Stimulated activated effector memory CD8-positive, alpha-beta T cell treated with anti-CD3 and anti-CD28 coated beads, Interleukin-12 subunit alpha, Interleukin-12 subunit beta, amount 100 ng/mL, for 72 hours (primary cell): ENCODE measurements around the gene FRMD8.

Source experiments
- ATAC-seq: fragments of 150-1000 bp; cut with Tn5 transposase; 2 replicates; pipeline ENCODE4 v1.10.0; 2021
- DNase-seq, 2 donors: peaks; one replicate each; pipeline ENCODE4 v3.0.0; 2021 to 2022; ENCODE audit warnings: low spot score in 2 of 2
- H3K27ac Mint-ChIP-seq: one replicate; pipeline ENCODE4 v1.8.0; 2022; ENCODE audit warnings: mild to moderate bottlenecking, mixed read lengths
- H3K36me3 Mint-ChIP-seq: one replicate; pipeline ENCODE4 v1.8.0; 2022; ENCODE audit warnings: mild to moderate bottlenecking, mixed read lengths
- H3K4me1 Mint-ChIP-seq: one replicate; pipeline ENCODE4 v1.8.0; 2022; ENCODE audit warnings: mixed read lengths
- H3K4me3 Mint-ChIP-seq: one replicate; pipeline ENCODE4 v1.8.0; 2022; ENCODE audit warnings: mild to moderate bottlenecking, mixed read lengths
- H3K9me3 Mint-ChIP-seq: one replicate; pipeline ENCODE4 v1.8.0; 2022; ENCODE audit warnings: mixed read lengths

The FRMD8 gene

GRCh38 chr11:65420979-65421793 lies 34.7 kb downstream of the FRMD8 start:
- ATAC-seq (peak; percentile 57), DNase-seq (peak; percentile 76 to 95)
- Mint-ChIP-seq H3K4me1 (peaks cover 74% of the 10 kb centered on the region), H3K27ac (peak overlapping the region; percentile 100), H3K9me3 (no peaks in the 10 kb centered on the region), H3K4me3 (peak overlapping the region; percentile 96), H3K36me3 (peaks cover 94% of the 10 kb centered on the region)

DNA sequence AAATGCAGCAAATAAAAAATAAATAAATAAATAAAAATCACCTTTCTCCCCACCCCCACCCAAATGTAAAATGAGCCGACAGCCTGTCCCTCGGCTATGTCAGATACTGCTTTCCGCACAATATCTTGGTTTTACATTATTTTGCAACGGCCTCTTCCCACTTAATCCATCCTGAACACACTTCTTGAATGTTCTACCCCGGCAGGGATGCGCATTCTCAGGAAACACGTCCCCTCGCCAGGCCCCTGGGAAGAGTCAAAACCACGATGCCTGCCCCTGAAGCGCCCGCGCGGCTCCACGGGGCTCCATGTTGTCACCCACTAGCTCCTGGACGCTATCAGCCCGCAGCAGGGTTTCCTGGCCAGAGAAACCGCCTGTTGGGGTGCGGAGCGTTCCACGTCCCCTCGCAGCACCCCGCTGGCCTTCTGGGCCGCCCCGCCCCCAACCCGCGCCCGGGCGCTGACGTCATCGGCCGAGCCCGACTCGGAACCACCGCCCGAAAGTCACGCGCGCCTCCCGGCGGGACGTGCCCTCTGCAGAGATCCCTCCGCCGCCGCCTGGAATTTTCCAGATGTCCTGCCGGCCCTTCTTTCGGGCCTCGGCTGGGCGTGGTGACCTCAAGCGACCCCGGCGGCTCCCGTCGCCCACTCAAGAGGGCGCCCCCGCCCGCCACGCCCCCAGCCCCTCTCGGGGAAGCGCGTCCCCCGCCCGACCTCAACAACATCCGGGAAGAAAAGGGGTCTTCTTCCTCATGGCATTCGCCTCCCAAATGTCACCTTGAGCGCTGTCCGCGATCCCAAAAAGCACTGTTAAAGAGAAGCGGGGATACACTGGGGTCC lies 35.6 kb downstream of the FRMD8 start:
- peak overlapping the region; percentile 96 for H3K4me3 Mint-ChIP-seq
- peaks cover 76% of the 10 kb centered on the region for H3K4me1 Mint-ChIP-seq
- peak overlapping the region; percentile 100 for H3K27ac Mint-ChIP-seq
- DNase-seq (peak; percentile 97 to 99), ATAC-seq (peak; percentile 9)
- H3K36me3 Mint-ChIP-seq: peaks cover 100% of the 10 kb centered on the region
- H3K9me3 Mint-ChIP-seq: no peaks in the 10 kb centered on the region

GRCh38 chr11:65422633-65423515 lies 36.4 kb downstream of the FRMD8 start, which contains the start of gene NEAT1:
Gene NEAT1 (plus strand): TSS chr11:65422798.
- Mint-ChIP-seq H3K27ac (peak within 1 kb of the TSS; percentile 100), H3K4me1 (peaks cover 76% of the 10 kb centered on the region), H3K36me3 (peaks cover 100% of the 10 kb centered on the region), H3K4me3 (peak within 1 kb of the TSS; percentile 96), H3K9me3 (no peaks in the 10 kb centered on the region)
- DNase-seq (peak; percentile 99 to 100), ATAC-seq (peak; percentile 22)

DNA sequence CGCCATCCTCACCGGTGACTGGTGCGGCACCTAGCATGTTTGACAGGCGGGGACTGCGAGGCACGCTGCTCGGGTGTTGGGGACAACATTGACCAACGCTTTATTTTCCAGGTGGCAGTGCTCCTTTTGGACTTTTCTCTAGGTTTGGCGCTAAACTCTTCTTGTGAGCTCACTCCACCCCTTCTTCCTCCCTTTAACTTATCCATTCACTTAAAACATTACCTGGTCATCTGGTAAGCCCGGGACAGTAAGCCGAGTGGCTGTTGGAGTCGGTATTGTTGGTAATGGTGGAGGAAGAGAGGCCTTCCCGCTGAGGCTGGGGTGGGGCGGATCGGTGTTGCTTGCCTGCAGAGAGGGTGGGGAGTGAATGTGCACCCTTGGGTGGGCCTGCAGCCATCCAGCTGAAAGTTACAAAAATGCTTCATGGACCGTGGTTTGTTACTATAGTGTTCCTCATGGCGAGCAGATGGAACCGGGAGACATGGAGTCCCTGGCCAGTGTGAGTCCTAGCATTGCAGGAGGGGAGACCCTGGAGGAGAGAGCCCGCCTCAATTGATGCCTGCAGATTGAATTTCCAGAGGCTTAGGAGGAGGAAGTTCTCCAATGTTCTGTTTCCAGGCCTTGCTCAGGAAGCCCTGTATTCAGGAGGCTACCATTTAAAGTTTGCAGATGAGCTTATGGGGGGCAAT lies 37.2 kb downstream of the FRMD8 start:
- Mint-ChIP-seq H3K9me3 (no peaks in the 10 kb centered on the region), H3K4me1 (peaks cover 75% of the 10 kb centered on the region), H3K27ac (peak overlapping the region; percentile 100), H3K36me3 (peaks cover 100% of the 10 kb centered on the region), H3K4me3 (peak overlapping the region; percentile 96)
- no peak for ATAC-seq
- DNase-seq: peak in 1 of 2 donors; percentile 79

- peak; percentile 61 to 90 for DNase-seq
- peak overlapping the region; percentile 100 for H3K27ac Mint-ChIP-seq
- H3K36me3 Mint-ChIP-seq: peaks cover 100% of the 10 kb centered on the region
- no peaks in the 10 kb centered on the region for H3K9me3 Mint-ChIP-seq
- ATAC-seq: peak; percentile 5
- H3K4me1 Mint-ChIP-seq: peaks cover 74% of the 10 kb centered on the region
- peak overlapping the region; percentile 96 for H3K4me3 Mint-ChIP-seq
Measured at GRCh38 chr11:65424205-65425104, 38.0 kb downstream of the FRMD8 start.

- H3K9me3 Mint-ChIP-seq: no peaks in the 10 kb centered on the region
- H3K4me1 Mint-ChIP-seq: peaks cover 76% of the 10 kb centered on the region
Measured at GRCh38 chr11:65425105-65425970, 38.9 kb downstream of the FRMD8 start.

GRCh38 chr11:65425971-65426838 lies 39.8 kb downstream of the FRMD8 start:
- Mint-ChIP-seq H3K9me3 (no peaks in the 10 kb centered on the region), H3K27ac (peak overlapping the region; percentile 100), H3K36me3 (peaks cover 100% of the 10 kb centered on the region), H3K4me3 (peak overlapping the region; percentile 96), H3K4me1 (peaks cover 84% of the 10 kb centered on the region)
- peak; percentile 56 for ATAC-seq
- no peak for DNase-seq

More at GRCh38 chr11:65425105-65425970, 38.9 kb downstream of the FRMD8 start:
- peak overlapping the region; percentile 100 for H3K27ac Mint-ChIP-seq
- ATAC-seq (peak; percentile 53), DNase-seq (peak; percentile 67 to 91)
- H3K4me3 Mint-ChIP-seq: peak overlapping the region; percentile 96
- peaks cover 100% of the 10 kb centered on the region for H3K36me3 Mint-ChIP-seq

GRCh38 chr11:65426839-65427690 lies 40.6 kb downstream of the FRMD8 start:
- no peaks in the 10 kb centered on the region for H3K9me3 Mint-ChIP-seq
- ATAC-seq: no peak
- peak overlapping the region; percentile 96 for H3K4me3 Mint-ChIP-seq
- H3K4me1 Mint-ChIP-seq: peaks cover 93% of the 10 kb centered on the region
- peaks cover 100% of the 10 kb centered on the region for H3K36me3 Mint-ChIP-seq
- H3K27ac Mint-ChIP-seq: peak overlapping the region; percentile 100
- DNase-seq: no peak

DNA sequence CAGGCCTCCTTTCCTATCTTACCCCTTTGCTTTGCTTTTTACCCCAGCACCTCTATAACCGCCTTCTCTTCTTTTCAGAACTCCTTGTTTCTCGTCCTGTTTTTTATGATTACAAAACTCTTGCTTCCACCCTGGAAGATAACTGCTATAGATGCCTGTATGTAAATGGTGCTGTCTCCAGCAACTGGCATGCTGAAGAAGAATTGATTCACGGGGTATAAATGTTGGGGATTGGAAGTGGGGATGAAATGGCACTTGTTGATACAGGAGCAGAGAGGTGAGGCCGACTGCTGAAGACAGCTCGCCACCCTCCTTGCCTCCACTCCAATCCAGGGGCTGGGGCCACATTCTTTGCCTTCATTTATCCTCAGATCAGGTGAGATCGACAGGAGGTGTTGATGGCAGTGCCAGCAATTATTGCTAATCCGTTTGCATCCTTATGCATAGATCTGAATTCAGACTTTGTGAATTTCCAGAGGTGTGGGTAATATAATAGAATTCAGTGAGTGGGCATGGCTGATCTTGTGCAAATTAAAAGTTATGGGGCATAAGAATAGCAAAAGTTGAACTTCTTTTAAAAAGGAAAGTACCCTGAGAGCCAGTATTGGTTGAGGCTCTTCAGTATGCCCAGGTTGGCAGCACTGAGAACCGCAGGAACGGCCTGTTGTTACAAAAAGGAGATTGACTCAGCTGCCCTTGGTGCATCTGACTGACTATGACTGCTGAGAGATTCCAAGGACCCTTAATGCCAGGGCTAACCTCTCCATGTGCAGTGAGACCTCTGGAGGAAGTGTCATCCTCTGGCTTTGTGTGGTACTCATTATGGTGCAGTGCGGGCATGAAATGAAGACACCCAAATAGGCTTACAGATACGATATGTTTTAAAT lies 41.5 kb downstream of the FRMD8 start:
- ATAC-seq (peak; percentile 2), DNase-seq (no peak)
- peak overlapping the region; percentile 100 for H3K27ac Mint-ChIP-seq
- no peaks in the 10 kb centered on the region for H3K9me3 Mint-ChIP-seq
- H3K36me3 Mint-ChIP-seq: peaks cover 100% of the 10 kb centered on the region
- peaks cover 94% of the 10 kb centered on the region for H3K4me1 Mint-ChIP-seq
- H3K4me3 Mint-ChIP-seq: peak overlapping the region; percentile 96

GRCh38 chr11:65428578-65429067 lies 42.2 kb downstream of the FRMD8 start:
- Mint-ChIP-seq H3K27ac (peak overlapping the region; percentile 100), H3K36me3 (peaks cover 100% of the 10 kb centered on the region), H3K4me3 (peak overlapping the region; percentile 96), H3K9me3 (no peaks in the 10 kb centered on the region), H3K4me1 (peaks cover 92% of the 10 kb centered on the region)
- ATAC-seq (no peak), DNase-seq (no peak)
